Posterior vena cava (tissue), 2 donors: ENCODE measurements around the gene ELFN2. TPM values are rescaled to one million over a fixed set of nuclear protein-coding genes. Genes with fewer than 3 reads are reported as not detected.

Experiments
- total RNA-seq, 2 donors: library from RNA; stranded (reverse); fragmentation: NEBNext Ultra II Directional; extraction: Animal tissue kit (Norgen Biotek cat#: 25700); gene quantifications; one replicate each; pipeline ENCODE4 v1.2.1, GENCODE V29; 2021
- donor health status: DM: yes; HTN: yes; CAD: no.
- donor health status: DM: yes; HTN: yes; CAD: no.

Gene ELFN2
- total RNA-seq, 2 donors from 2014 or later: 0.05 to 0.10 TPM

Other genes starting within 250 kb of the ELFN2 start
- gene C1QTNF6, start 239.2 kb downstream of the ELFN2 start, total RNA-seq: 1 to 10 TPM; 1.8 to 6.3 TPM
- not detected for gene SSTR3, start 215.0 kb downstream of the ELFN2 start, total RNA-seq
- 10 to 100 TPM; 12.9 to 17.5 TPM for gene RAC2, start 183.2 kb downstream of the ELFN2 start, total RNA-seq
- 10 to 100 TPM; 20.7 to 31.7 TPM for gene CYTH4, start 145.0 kb downstream of the ELFN2 start, total RNA-seq
- gene MFNG, start 58.9 kb upstream of the ELFN2 start, total RNA-seq: 10 to 100 TPM; 21.6 to 23.0 TPM
- gene CARD10, start 91.9 kb upstream of the ELFN2 start, total RNA-seq: 10 to 100 TPM in 1 of 2 donors, 1 to 10 TPM in 1; 7.8 to 12.8 TPM
- gene CDC42EP1, start 133.0 kb upstream of the ELFN2 start, total RNA-seq: 10 to 100 TPM; 56.2 to 59.3 TPM
- gene LGALS2, start 152.6 kb upstream of the ELFN2 start, total RNA-seq: not detected
- gene GGA1, start 181.4 kb upstream of the ELFN2 start, total RNA-seq: 10 to 100 TPM; 30.0 to 31.2 TPM
- 1 to 10 TPM; 7.2 to 7.4 TPM for gene SH3BP1, start 212.2 kb upstream of the ELFN2 start, total RNA-seq
- gene PDXP, start 231.2 kb upstream of the ELFN2 start, total RNA-seq: 1 to 10 TPM; 5.0 to 5.4 TPM
- gene LGALS1, start 248.2 kb upstream of the ELFN2 start, total RNA-seq: 1,000 to 10,000 TPM; 1,140 to 1,213 TPM